C4-2B (cell line): ENCODE data around the gene ZNF580.

Experiments
- H3K27ac ChIP-seq: fragments of 450-650 bp; 2 replicates; pipeline ENCODE4 v1.5.1; 2017
- ZFX ChIP-seq: fragments of 450-650 bp; IDR thresholded peaks from 2 replicates; pipeline ENCODE4 v1.6.1; 2017
- TF ChIP-seq, protein P1 (sequence below): fragments of 450-650 bp; conservative IDR thresholded peaks from 2 replicates; pipeline ENCODE4 v1.5.1; 2017; ENCODE audit warnings: mild to moderate bottlenecking

Gene ZNF580

DNA sequence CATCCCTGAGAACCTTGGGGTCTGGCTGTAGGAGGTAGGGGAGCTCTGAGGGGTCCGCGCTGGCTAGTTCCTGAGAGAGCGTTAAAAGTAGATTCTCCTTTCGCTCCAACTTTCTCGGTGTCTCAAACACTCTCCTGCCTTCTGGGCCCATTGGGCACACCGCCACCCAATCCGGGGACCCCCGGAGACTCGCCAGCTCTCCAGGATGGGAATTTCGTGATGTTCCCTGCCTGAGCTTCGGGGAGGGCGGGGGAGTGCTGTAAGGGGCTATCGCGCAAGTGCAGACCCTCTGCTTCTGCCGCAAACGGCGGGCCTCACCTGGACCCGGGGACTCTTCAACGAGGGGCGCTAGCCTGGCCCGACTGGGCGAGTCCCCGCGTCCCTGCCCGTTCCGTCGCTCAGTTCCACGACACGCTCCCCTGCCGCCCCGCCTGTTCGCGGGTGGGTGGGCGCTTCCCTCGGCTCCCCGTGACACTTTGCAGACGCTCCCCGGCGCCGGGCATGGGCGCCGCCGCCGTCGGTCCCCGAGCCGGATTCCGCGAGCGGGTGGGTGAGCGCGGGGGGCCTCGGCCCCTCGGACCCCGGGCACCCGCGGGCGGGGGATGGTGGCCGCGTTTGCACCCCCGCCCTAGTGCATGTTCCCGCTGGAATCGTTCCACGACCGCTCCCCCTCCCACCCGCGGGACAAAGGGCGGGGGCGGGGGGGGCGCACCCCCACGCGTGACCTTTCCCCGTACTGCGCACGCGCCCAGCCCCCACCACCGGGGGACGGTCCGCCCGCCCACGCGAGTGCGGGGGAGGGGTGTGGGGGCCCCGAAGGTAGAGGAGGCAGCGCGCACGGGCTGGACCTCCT is 7.2 kb downstream of the ZNF580 start, which contains the start of gene CCDC106:
Gene CCDC106, plus strand, starts transcription at position 481 of the 853 bp plus-strand sequence. CDS start 835 bp downstream, outside the sequence.
- 0 out of 2 replicates have a peak, but pooled peaks have one; percentile 26 for TF ChIP-seq ZFX
- TF ChIP-seq, protein P1, sequence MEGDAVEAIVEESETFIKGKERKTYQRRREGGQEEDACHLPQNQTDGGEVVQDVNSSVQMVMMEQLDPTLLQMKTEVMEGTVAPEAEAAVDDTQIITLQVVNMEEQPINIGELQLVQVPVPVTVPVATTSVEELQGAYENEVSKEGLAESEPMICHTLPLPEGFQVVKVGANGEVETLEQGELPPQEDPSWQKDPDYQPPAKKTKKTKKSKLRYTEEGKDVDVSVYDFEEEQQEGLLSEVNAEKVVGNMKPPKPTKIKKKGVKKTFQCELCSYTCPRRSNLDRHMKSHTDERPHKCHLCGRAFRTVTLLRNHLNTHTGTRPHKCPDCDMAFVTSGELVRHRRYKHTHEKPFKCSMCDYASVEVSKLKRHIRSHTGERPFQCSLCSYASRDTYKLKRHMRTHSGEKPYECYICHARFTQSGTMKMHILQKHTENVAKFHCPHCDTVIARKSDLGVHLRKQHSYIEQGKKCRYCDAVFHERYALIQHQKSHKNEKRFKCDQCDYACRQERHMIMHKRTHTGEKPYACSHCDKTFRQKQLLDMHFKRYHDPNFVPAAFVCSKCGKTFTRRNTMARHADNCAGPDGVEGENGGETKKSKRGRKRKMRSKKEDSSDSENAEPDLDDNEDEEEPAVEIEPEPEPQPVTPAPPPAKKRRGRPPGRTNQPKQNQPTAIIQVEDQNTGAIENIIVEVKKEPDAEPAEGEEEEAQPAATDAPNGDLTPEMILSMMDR: no peak
- peak within 1 kb of the TSS; percentile 91 for H3K27ac ChIP-seq

DNA sequence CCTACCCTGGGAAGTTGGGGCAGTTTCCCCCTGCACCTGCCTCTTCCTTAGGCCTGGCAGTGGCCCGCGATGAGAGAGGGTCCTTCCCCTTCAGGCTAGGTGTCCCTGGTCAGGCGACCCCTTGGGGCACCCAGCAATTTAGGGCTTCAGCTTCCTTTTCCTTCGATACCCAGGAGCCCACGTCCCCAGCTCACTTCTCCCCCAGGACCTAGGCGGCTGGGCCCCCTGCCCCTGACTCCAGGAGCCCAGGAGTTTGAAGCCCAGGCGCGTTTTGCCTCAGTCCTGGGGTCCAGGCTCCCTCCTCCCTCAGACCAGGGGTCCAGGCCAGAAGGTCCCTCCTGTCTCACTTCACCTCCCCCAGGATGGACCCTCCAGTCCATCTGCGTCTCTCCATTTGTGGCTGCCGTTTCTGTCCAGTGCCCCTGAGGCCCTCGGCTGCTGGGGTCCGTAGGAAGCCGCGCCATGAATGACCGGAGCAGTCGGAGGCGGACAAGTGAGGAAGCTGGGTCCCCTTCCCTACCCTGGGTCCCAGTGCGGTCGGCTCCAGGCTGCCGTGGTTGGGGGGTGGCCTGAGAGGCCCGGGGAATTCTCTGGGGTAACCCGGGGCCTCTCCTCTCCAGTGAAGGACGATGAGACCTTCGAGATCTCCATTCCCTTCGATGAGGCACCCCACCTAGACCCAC is 7.9 kb downstream of the ZNF580 start:
- no peak for TF ChIP-seq ZFX
- TF ChIP-seq, protein P1: no peak
- H3K27ac ChIP-seq: peak overlapping the region; percentile 91

GRCh38 chr19:55649268-55650125 is 8.7 kb downstream of the ZNF580 start:
- H3K27ac ChIP-seq: peak overlapping the region; percentile 91; the same call in 1 of the 2 replicates
- TF ChIP-seq, protein P1: no peak
- TF ChIP-seq ZFX: no peak

DNA sequence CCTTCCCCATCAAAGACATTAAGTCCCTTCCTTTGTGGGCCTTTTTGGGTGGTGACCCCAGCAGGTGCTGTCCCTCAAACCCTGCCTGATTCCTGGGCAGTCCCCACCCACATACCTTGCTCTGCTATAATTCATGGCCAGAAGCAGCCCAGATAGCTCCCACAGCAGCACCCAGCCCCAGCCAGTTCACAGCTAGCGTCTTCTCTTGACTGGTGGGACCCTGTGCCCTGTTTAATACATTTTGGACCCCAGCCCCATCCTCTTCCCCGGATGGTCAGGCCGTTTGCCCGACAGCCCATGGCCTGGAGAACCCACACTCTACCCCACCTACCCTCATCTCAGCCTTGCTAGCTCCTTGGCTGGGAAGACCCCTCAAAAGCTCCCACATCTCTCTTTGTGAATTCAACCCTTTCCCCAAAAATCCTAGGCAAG is 9.3 kb downstream of the ZNF580 start:
- no peak overlapping the region for H3K27ac ChIP-seq
- TF ChIP-seq, protein P1: no peak

DNA sequence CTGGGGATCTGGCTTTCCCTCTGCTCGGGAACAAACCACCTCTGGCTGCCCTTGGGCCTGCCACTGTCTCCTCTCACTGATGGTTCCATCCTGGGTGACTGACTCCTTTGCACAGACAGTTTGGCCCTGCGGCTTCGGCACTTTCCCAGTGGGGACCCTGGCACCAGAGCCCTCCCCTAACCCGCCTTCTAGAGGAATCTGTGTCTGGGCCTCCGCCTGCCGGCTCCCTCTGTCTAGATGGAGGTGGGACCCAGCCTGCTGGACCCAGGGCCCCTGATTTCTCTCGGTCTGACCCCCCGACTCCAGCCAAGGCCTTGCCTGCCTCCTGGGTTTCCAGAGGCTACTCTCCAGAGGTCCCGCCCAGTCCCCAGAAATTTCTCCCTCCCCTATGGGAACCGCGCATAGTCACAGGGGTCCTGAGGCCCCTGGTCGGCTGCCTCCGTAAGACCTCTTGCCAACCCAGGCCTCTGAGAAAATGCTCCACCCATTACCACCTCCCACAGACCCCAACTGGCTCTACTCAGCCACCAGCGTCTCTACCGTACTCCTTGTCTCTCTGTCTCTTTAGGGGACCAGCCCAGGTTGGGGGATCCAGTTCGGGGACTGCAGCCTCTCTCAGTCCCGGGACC is 9.9 kb downstream of the ZNF580 start:
- no peak overlapping the region for H3K27ac ChIP-seq
- TF ChIP-seq ZFX: no peak
- TF ChIP-seq, protein P1: no peak

DNA sequence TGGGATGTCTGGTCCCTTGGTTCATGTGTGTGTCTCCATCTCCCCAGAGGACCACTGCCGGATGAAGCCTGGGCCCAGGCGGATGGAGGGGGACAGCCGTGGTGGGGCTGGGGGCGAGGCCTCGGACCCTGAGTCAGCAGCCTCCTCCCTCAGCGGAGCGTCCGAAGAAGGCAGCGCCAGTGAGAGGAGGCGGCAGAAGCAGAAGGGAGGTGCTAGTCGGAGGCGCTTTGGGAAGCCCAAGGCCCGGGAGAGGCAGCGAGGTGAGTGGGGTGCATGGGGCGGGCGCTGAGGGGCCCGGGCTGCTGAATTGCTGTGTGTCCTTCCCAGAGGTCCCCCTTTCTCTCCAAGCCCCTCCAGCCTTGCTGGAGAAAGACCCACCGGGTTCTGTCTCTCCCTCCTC is 10.4 kb downstream of the ZNF580 start:
- H3K27ac ChIP-seq: no peak overlapping the region
- TF ChIP-seq ZFX: no peak
- TF ChIP-seq, protein P1: no peak
